Measurements from ENCODE around the gene ARAP2.

GRCh38 chr4:36082817-36083216 lies 161.5 kb downstream of the ARAP2 start:
- TF ChIP-seq POLR2A (IDR thresholded peaks at IDR 0.05) (no peak), POLR2AphosphoS5 (IDR thresholded peaks at IDR 0.05) (no peak)

All from spleen (tissue), 3 donors.